Endometrial microvascular endothelial cells (primary cell): ENCODE measurements around the gene DAP3. TPM values are rescaled to one million over a fixed set of nuclear protein-coding genes. Genes with fewer than 3 reads are reported as not detected.
"Not testable (repeated sequence)": the region's sequence is repeated elsewhere in the genome, so short reads cannot be mapped to it uniquely, and the experiment has no call there.

Experiments used
- in situ Hi-C: cut with HindIII; loops from 2 replicates; pipeline ENCODE4 v1.10.0; 2017; ENCODE audit warnings: low sequenced_read_pairs, low pct_unique_long_range_greater_than_20kb; ENCODE audit errors: inconsistent ontology term
- total RNA-seq: library from RNA; depleted of rRNA; stranded (reverse); fragments of >200 nt; gene quantifications from one replicate; pipeline ENCODE4 v1.2.3, GENCODE V29; 2015; ENCODE audit errors: inconsistent ontology term

DAP3 gene
- total RNA-seq, 1 donor from 2014 or later: 178 TPM

DNA sequence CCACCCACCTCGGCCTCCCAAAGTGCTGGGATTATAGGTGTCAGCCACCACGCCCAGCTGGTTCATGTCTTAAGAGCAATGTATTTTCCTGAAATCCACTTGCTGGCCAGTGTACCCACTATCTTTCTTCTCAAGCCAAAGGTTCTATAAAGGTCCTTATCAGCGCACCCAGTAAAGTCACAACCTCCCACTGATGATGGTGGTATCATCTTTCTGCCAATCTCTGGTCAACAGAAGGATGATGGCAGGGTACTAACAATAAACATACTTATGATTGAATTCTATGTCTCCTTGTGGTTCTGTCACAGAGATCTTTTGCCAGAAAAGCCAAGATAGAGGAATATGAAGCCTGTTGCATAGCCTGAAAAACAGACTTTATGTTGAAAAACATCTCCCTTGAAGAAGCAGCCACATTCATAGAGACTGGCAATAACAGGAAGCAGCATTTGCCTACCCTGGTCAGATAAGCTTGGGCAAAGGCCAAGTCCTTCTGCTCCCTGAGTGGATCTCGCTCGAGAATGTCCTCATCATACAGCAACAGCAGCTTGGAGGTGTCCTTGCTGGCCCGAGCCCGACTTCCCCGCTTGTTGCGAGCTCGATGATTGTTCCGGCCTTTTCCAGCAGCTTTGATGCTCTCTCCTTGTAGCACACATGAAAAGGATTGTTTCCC lies 73.0 kb downstream of the DAP3 start:
- in situ Hi-C loops: no loop called here

DNA sequence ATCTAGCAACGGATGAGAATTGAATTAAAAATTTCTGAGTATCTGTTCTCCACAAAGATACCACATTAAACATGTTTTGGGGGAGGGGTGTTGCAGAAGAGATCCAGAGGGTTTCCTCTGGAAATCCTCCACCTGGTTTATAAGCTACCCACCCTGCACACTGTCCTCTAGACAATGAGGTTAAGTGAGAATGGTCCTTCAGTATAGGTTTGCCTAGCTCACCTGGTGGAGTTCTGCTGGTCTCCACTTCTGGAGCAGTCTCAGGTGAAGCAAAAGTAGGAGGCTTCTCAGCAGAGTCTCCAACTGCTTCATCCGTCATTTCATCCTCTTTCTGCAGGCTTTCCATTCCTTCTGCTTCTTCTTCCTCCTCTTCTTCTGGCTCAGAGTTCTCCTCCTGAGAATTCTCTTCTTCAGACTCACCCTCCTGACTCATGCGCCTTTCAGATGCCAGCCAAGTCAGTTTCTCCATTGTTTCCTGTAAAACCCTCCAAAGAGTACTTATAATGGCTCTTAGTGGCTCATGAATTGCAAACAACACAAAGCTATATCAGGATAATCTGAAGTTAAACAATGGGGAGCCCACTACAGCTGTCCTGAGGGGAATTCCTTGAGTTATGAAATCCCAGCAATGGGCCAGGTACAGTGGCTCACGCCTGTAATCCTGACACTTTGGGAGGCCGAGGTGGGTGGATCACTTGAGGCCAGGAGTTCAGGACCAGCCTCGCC lies 74.4 kb downstream of the DAP3 start:
- in situ Hi-C loops: not testable (repeated sequence)

GRCh38 chr1:155763989-155764388 lies 75.1 kb downstream of the DAP3 start:
- in situ Hi-C loops: not testable (repeated sequence)

DNA sequence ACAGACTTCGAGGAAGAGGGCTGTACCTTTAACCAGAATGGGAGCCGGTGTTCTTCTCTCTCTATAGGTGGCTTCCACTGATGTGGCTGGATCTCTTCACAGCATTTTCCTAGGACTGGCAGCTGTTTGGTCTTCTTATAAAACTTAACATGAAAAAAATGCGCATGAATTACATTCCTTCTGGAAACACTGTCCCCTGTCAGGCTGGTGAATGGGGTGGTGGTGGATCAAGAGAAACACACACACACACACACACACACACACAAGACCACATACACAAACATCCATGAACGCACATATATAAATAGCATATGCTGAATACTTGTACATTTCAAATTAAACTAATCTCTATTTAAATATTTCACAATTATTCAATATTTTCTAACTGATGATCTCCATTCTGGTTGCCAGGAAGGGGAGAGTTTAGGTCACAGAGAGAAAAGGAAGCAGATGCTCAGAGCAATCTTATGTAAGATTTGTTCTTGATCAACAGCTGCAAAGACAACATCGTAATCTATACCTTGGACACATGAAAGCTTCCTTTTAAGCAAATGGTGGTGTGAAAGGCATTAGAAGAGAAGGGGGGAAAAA lies 78.6 kb downstream of the DAP3 start:
- in situ Hi-C loops: not testable (repeated sequence)

DNA sequence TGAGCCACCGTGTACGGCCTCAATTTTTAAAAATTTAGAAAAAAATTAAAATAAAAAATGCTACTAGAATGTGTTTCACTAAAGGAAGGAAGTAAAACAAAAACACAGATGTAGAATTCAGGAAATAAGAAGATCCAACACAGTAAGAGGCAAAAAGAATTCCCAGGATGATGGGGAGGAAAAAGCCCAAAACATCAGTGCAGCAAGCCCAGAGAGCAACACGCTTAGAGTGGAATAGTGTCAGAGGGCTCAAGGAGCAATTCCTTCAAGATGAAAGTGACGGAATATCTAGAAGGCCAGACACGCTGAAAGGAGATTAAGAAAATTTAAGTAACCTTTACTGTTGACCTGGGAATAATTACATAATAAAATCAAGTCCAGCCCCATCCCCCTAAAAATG lies 80.4 kb downstream of the DAP3 start:
- in situ Hi-C loops: no loop called here

DNA sequence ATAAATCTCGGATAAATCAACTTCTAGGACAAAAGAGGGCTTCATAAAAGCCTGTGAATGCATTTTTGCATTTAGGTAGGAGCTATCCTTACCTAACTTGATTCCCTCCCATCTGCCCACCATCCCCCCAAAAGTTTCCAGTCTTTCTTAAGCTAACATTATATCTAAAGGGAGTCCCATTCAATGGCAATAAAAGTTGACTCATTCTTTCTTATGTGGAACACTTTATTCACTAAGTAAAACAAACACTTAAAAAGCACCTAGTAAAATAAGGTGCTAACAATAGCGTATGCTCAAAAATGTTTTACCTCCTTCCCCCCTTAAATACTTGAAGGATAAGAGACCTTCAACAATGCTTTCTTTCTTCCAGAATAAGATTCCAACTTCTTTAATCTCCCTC lies 84.3 kb downstream of the DAP3 start:
- in situ Hi-C loops: no loop called here

- in situ Hi-C loops: no loop called here
Observed at GRCh38 chr1:155776414-155776813, 87.5 kb downstream of the DAP3 start.

- in situ Hi-C loops: no loop called here
Observed at GRCh38 chr1:155777582-155777981, 88.7 kb downstream of the DAP3 start.

Other genes with a start within 250 kb of the DAP3 start
- 15.4 TPM for gene ASH1L, start 126.3 kb upstream of the DAP3 start, total RNA-seq
- gene MSTO1, start 78.9 kb upstream of the DAP3 start, total RNA-seq: 14.5 TPM
- 28.0 TPM for gene YY1AP1, start 317 bp upstream of the DAP3 start, total RNA-seq
- 19.0 TPM for gene GON4L, start 168.1 kb downstream of the DAP3 start, total RNA-seq
- gene SYT11, start 170.5 kb downstream of the DAP3 start, total RNA-seq: 29.7 TPM
- gene RIT1, start 222.3 kb downstream of the DAP3 start, total RNA-seq: 22.5 TPM
- gene KHDC4, start 245.3 kb downstream of the DAP3 start, total RNA-seq: 26.1 TPM